ENCODE results near the gene CBR1.

CBR1 gene

DNA sequence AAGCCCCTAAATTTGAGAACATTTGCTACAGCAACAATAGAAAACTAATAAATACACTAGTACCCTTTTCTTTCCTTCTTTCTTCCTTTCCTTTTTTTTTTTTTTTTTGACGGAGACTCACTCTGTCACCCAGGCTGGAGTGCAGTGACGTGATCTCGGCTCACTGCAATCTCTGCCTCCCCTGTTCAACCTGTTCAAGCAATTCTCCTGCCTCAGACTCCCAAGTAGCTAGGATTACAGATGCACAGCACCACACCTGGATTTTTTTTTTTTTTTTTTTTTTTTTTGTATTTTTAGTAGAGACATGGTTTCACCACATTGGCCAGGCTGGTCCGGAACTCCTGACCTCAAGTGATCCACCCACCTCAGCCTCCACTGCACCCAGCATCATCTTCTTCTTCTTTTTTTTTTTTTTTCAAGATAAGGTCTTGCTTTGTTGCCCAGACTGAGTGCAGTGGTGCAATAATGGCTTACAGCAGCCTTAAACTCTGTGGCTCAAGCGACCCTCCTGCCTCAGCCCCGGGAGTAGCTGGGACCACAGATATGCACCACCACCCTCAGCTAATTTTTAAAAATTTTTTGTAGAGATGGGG lies 45.4 kb downstream of the CBR1 start:
- no peak for DNase-seq (ENCODE audit: low spot score)

DNA sequence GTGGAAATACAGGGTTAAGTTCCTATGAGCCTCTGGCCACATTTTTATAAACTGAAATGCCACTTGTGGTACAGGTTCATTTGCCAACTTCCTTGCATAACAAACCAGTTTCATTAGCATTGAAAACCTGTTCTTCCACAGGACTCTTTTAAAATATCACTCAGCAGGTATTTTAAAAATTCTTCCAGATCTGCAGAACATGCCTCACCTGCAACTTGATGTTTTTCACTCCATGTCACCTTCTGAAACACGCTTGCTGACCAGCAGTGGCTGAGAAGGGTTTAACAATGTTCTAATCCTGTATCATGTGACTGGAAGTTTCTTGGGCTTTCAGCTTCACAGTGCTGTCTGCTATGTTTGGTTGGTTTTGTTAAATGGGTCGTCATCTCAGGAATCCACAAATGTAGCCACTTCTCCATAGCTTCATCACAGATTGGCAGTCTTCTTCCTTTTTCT lies 47.5 kb downstream of the CBR1 start:
- DNase-seq (ENCODE audit: low spot score) = no peak

DNA sequence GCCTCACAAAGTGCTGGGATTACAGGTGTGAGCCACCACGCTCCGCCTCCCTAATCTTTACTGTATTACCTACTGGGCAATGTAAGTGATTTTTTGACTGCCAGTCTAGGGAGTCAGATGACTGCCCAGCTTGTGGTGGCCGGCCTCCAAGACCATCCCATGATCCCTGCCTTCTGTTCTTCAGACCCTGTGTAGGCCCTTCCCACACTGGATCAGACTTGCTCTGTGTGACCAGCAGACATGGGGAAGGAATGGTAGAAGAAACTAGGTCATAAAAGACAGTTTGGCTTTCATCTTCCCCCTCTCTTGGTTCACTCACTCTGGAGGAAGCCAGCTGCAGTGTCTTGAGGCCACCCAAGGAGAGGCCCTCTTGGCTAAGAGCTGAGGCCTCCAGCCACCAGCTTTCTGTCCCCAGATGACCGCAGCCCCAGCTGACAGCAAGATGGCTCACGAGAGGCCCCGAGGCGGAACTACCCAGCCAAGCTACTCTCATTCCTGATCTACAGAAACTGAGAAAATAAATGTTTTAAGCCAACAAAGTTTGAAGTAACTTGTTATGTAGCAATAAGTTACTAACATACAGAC lies 50.6 kb downstream of the CBR1 start:
- no peak for DNase-seq (ENCODE audit: low spot score)
